NOMO-1 treated with dmso at 0.1 percent for 144 hours (cell line): ENCODE measurements around the gene LCN15.
"Not testable (repeated sequence)": the region's sequence is repeated elsewhere in the genome, so short reads cannot be mapped to it uniquely, and the experiment has no call there.

ENCODE experiments used
- DNase-seq: peaks from one replicate; lab custom pipeline; 2025; ENCODE audit not compliant: unreplicated experiment; lab: John Stamatoyannopoulos, UW

LCN15 gene

GRCh38 chr9:136756134-136756438, 8.2 kb downstream of the LCN15 start:
- DNase-seq = no peak

- DNase-seq = not testable (repeated sequence)
Observed at GRCh38 chr9:136755302-136756133, 8.8 kb downstream of the LCN15 start.

- no peak for DNase-seq
Observed at GRCh38 chr9:136754626-136755301, 9.6 kb downstream of the LCN15 start.

- no peak for DNase-seq
Observed at GRCh38 chr9:136754059-136754572, 10.2 kb downstream of the LCN15 start.

GRCh38 chr9:136753371-136754058, 10.8 kb downstream of the LCN15 start:
- no peak for DNase-seq

- DNase-seq = no peak
Observed at GRCh38 chr9:136751814-136752213, 12.5 kb downstream of the LCN15 start.

GRCh38 chr9:136751244-136751643, 13.1 kb downstream of the LCN15 start:
- DNase-seq = no peak

GRCh38 chr9:136750526-136750925, 13.8 kb downstream of the LCN15 start:
- DNase-seq = no peak

- no peak for DNase-seq
Observed at GRCh38 chr9:136748666-136749611, 15.4 kb downstream of the LCN15 start.

GRCh38 chr9:136748201-136748600, 16.1 kb downstream of the LCN15 start, which contains the start of gene LCN6:
Gene LCN6, minus strand, starts transcription at chr9:136748525. Its CDS starts 42 bp downstream, at chr9:136748483.
- no peak for DNase-seq

- DNase-seq = no peak
Observed at GRCh38 chr9:136747161-136748060, 16.9 kb downstream of the LCN15 start.

GRCh38 chr9:136746621-136747020, 17.7 kb downstream of the LCN15 start:
- DNase-seq = no peak

- DNase-seq = no peak
Observed at GRCh38 chr9:136746155-136746490, 18.2 kb downstream of the LCN15 start.

- no peak for DNase-seq
Observed at GRCh38 chr9:136745389-136746154, 18.7 kb downstream of the LCN15 start.

GRCh38 chr9:136744773-136745172, 19.5 kb downstream of the LCN15 start:
- DNase-seq = no peak

- no peak for DNase-seq
Observed at GRCh38 chr9:136743639-136744211, 20.6 kb downstream of the LCN15 start.

GRCh38 chr9:136742591-136743391, 21.5 kb downstream of the LCN15 start, which contains the start of gene LCN10:
Gene LCN10, minus strand, starts transcription at chr9:136742940. Its CDS starts 37 bp downstream, at chr9:136742903.
- DNase-seq = no peak
